H1 (cell line): ENCODE measurements around the gene TMEM72. TPM values are rescaled to one million over a fixed set of nuclear protein-coding genes. Genes with fewer than 3 reads are reported as not detected.

Experiments used
- CBX5 ChIP-seq: fragments of 300-800, 300-1000 bp; sonication (generic); IDR thresholded peaks from 2 replicates; pipeline ENCODE4 v1.7.1; 2016; ENCODE audit warnings: antibody characterized with exemption, low read length, low read depth
- CHD2 ChIP-seq: IDR thresholded peaks from 2 replicates; pipeline ENCODE4 v1.6.1; 2012; ENCODE audit warnings: low read length, improper control_type of control experiment
- NRF1 ChIP-seq: IDR thresholded peaks from 2 replicates; pipeline ENCODE4 v1.6.1; 2011; ENCODE audit warnings: mild to moderate bottlenecking, low read depth, low read length, improper control_type of control experiment
- RAD21 ChIP-seq, 2 experiments: IDR thresholded peaks in 1 of 2; conservative IDR thresholded peaks in 1 of 2; 2 replicates each; pipeline ENCODE4 v1.6.1; 2011; ENCODE audit warnings: low read depth in 2 of 2, low read length in 2 of 2, improper control_type of control experiment in 1 of 2, inconsistent platforms in 1 of 2, mild to moderate bottlenecking in 1 of 2, moderate library complexity in 1 of 2
- SP2 ChIP-seq: IDR thresholded peaks from 2 replicates; pipeline ENCODE4 v1.6.1; 2012; ENCODE audit warnings: mild to moderate bottlenecking, low read length, inconsistent platforms
- SP4 ChIP-seq: IDR thresholded peaks from 2 replicates; pipeline ENCODE4 v1.6.1; 2012; ENCODE audit warnings: low read length, inconsistent platforms
- SUZ12 ChIP-seq: fragments of 200-600 bp; sonication (generic); IDR thresholded peaks from 2 replicates; pipeline ENCODE4 v1.6.1; 2012; ENCODE audit warnings: mild to moderate bottlenecking, inconsistent platforms, low read length, moderate library complexity, mixed read lengths
- TAF1 ChIP-seq: IDR thresholded peaks from 2 replicates; pipeline ENCODE4 v1.6.1; 2011; ENCODE audit warnings: mild to moderate bottlenecking, low read depth, low read length
- TEAD4 ChIP-seq: IDR thresholded peaks from 2 replicates; pipeline ENCODE4 v1.6.1; 2012; ENCODE audit warnings: low read depth, low read length, inconsistent platforms, mixed read lengths
- polyA plus RNA-seq, 7 experiments: library from polyadenylated mRNA; depleted of rRNA in 3 of 7; stranded (reverse) in 5 of 7; unstranded in 2 of 7; fragments of >200 nt in 5 of 7; fragments of 200-250 nt in 2 of 7; gene quantifications; 1 replicate in 5 of 7; 2 replicates in 1 of 7; 4 replicates in 1 of 7; pipeline versions ENCODE4 v1.2.1 to v1.2.3, GENCODE V29; 2011 to 2013; ENCODE audit warnings: missing spikeins in 2 of 7, mixed read lengths in 2 of 7
- total RNA-seq: library from RNA; stranded (reverse); fragmentation: NEBNext Ultra II Directional; extraction: Animal tissue kit (Norgen Biotek cat#: 25700); gene quantifications from 2 replicates; pipeline ENCODE4 v1.2.1, GENCODE V29; 2021

Gene TMEM72
- total and polyA plus RNA-seq, 2 of the 8 experiments (the other 6 are each of a cell fraction or from before 2014, with no cell fraction given) = not detected

- no peak for TF ChIP-seq TAF1
- no peak for TF ChIP-seq SUZ12
- no peak for TF ChIP-seq SP4
- no peak for TF ChIP-seq NRF1
- no peak for TF ChIP-seq RAD21 (IDR thresholded peaks at IDR 0.05 in 1 of 2, conservative IDR thresholded peaks at IDR 0.05 in 1 of 2; ENCODE audit: low read depth in 2 of 2, low read length in 2 of 2)
- TF ChIP-seq CBX5 = no peak
- no peak for TF ChIP-seq SP2
- no peak for TF ChIP-seq TEAD4
- TF ChIP-seq CHD2 = no peak
- TF ChIP-seq, all 59 proteins: peak for 0
These were observed 23.5 kb downstream of the TMEM72 start (continued) for GRCh38 chr10:44934416-44935200.
